ENCODE measurements around the gene FBXO31.
"Not testable (repeated sequence)": the region's sequence is repeated elsewhere in the genome, so short reads cannot be mapped to it uniquely, and the experiment has no call there.

FBXO31 gene

GRCh38 chr16:87384875-87385167 lies 1.2 kb upstream of the FBXO31 start:
- H3K18ac ChIP-seq (ENCODE audit: low read length); H4K8ac ChIP-seq (ENCODE audit: low read depth, low read length); H3K4me1 ChIP-seq (ENCODE audit: control insufficient read depth, low read depth, low read length); H3K36me3 ChIP-seq (ENCODE audit: control insufficient read depth, insufficient read depth, low read length); DNase-seq; H3K79me1 ChIP-seq (ENCODE audit: low read length); H4K5ac ChIP-seq (ENCODE audit: low read length); H2BK120ac ChIP-seq (ENCODE audit: low read depth, low read length); H3K4ac ChIP-seq (ENCODE audit: low read depth, low read length); H3K23ac ChIP-seq (ENCODE audit: low read length); H3K27ac ChIP-seq (ENCODE audit: low read depth, low read length); H2BK5ac ChIP-seq (ENCODE audit: low read length); H3K27me3 ChIP-seq (ENCODE audit: insufficient read depth, low read length, poor library complexity); H2AK5ac ChIP-seq (ENCODE audit: low read length); H2BK15ac ChIP-seq (replicated peaks; ENCODE audit: low read depth): not testable (repeated sequence)
- Histone ChIP-seq H3K9ac (ENCODE audit: low read length) (peak overlapping the region; percentile 81), H3K4me3 (ENCODE audit: low read length) (peak overlapping the region; percentile 68), H3K4me2 (ENCODE audit: low read length) (peak overlapping the region; percentile 61), H3K56ac (ENCODE audit: low read length) (peak overlapping the region; percentile 92), H3K79me2 (ENCODE audit: control insufficient read depth, insufficient read depth, low read length) (peaks cover 11% of the 10 kb centered on the region)
- WGBS (ENCODE audit: extremely low coverage, insufficient coverage, low lambda C conversion rate), result no CpG with 5 or more reads among the region's 12 CpGs

GRCh38 chr16:87384162-87384874 lies 742 bp upstream of the FBXO31 start:
- H3K4ac ChIP-seq (ENCODE audit: low read depth, low read length), result peak overlapping the region; percentile 4
- no peak overlapping the region for H2BK120ac ChIP-seq (ENCODE audit: low read depth, low read length)
- H3K9ac ChIP-seq (ENCODE audit: low read length), result peak overlapping the region; percentile 81
- peak overlapping the region; percentile 92 for H3K56ac ChIP-seq (ENCODE audit: low read length)
- H3K79me1 ChIP-seq (ENCODE audit: low read length), result peaks cover 7% of the 10 kb centered on the region
- no peak overlapping the region for H2AK5ac ChIP-seq (ENCODE audit: low read length)
- H4K8ac ChIP-seq (ENCODE audit: low read depth, low read length), result no peak overlapping the region
- no peak for DNase-seq
- H3K36me3 ChIP-seq (ENCODE audit: control insufficient read depth, insufficient read depth, low read length), result no peaks in the 10 kb centered on the region
- no peak overlapping the region for H3K23ac ChIP-seq (ENCODE audit: low read length)
- peaks cover 11% of the 10 kb centered on the region for H3K79me2 ChIP-seq (ENCODE audit: control insufficient read depth, insufficient read depth, low read length)
- peak overlapping the region; percentile 58 for H3K27ac ChIP-seq (ENCODE audit: low read depth, low read length)
- H4K5ac ChIP-seq (ENCODE audit: low read length), result no peak overlapping the region
- H3K27me3 ChIP-seq (ENCODE audit: insufficient read depth, low read length, poor library complexity), result no peaks in the 10 kb centered on the region
- no peaks in the 10 kb centered on the region for H3K4me1 ChIP-seq (ENCODE audit: control insufficient read depth, low read depth, low read length)
- no peak overlapping the region for H2BK15ac ChIP-seq (replicated peaks; ENCODE audit: low read depth)
- no CpG with 5 or more reads among the region's 64 CpGs for WGBS (ENCODE audit: extremely low coverage, insufficient coverage, low lambda C conversion rate)
- H3K4me2 ChIP-seq (ENCODE audit: low read length), result peak overlapping the region; percentile 61
- H3K18ac ChIP-seq (ENCODE audit: low read length), result no peak overlapping the region
- no peak overlapping the region for H2BK5ac ChIP-seq (ENCODE audit: low read length)
- H3K4me3 ChIP-seq (ENCODE audit: low read length), result peak overlapping the region; percentile 68

- no peak for DNase-seq
- no peak overlapping the region for H3K23ac ChIP-seq (ENCODE audit: low read length)
- H3K27ac ChIP-seq (ENCODE audit: low read depth, low read length), result no peak overlapping the region
- no peak overlapping the region for H3K18ac ChIP-seq (ENCODE audit: low read length)
- peak overlapping the region; percentile 59 for H3K9ac ChIP-seq (ENCODE audit: low read length)
- H3K4me1 ChIP-seq (ENCODE audit: control insufficient read depth, low read depth, low read length), result no peaks in the 10 kb centered on the region
- no peak overlapping the region for H3K4me3 ChIP-seq (ENCODE audit: low read length)
- H2BK15ac ChIP-seq (replicated peaks; ENCODE audit: low read depth), result no peak overlapping the region
- no peak overlapping the region for H4K8ac ChIP-seq (ENCODE audit: low read depth, low read length)
- H2BK5ac ChIP-seq (ENCODE audit: low read length), result no peak overlapping the region
- WGBS (ENCODE audit: extremely low coverage, insufficient coverage, low lambda C conversion rate), result no CpG with 5 or more reads among the region's 17 CpGs
- H2AK5ac ChIP-seq (ENCODE audit: low read length), result no peak overlapping the region
- no peak overlapping the region for H3K4ac ChIP-seq (ENCODE audit: low read depth, low read length)
- H3K4me2 ChIP-seq (ENCODE audit: low read length), result no peak overlapping the region
- no peaks in the 10 kb centered on the region for H3K36me3 ChIP-seq (ENCODE audit: control insufficient read depth, insufficient read depth, low read length)
- no peak overlapping the region for H2BK120ac ChIP-seq (ENCODE audit: low read depth, low read length)
- peak overlapping the region; percentile 70 for H3K56ac ChIP-seq (ENCODE audit: low read length)
- no peaks in the 10 kb centered on the region for H3K27me3 ChIP-seq (ENCODE audit: insufficient read depth, low read length, poor library complexity)
- no peak overlapping the region for H4K5ac ChIP-seq (ENCODE audit: low read length)
- peaks cover 11% of the 10 kb centered on the region for H3K79me1 ChIP-seq (ENCODE audit: low read length)
- H3K79me2 ChIP-seq (ENCODE audit: control insufficient read depth, insufficient read depth, low read length), result peaks cover 14% of the 10 kb centered on the region
These were observed 1.4 kb downstream of the FBXO31 start for GRCh38 chr16:87382023-87382785.

GRCh38 chr16:87380881-87381280 lies 2.7 kb downstream of the FBXO31 start:
- Histone ChIP-seq H3K4me2 (ENCODE audit: low read length) (no peak overlapping the region), H4K5ac (ENCODE audit: low read length) (no peak overlapping the region), H3K4me3 (ENCODE audit: low read length) (no peak overlapping the region), H2BK120ac (ENCODE audit: low read depth, low read length) (no peak overlapping the region), H2BK15ac (replicated peaks; ENCODE audit: low read depth) (no peak overlapping the region), H3K79me1 (ENCODE audit: low read length) (peaks cover 14% of the 10 kb centered on the region), H2BK5ac (ENCODE audit: low read length) (no peak overlapping the region), H3K27me3 (ENCODE audit: insufficient read depth, low read length, poor library complexity) (no peaks in the 10 kb centered on the region), H2AK5ac (ENCODE audit: low read length) (no peak overlapping the region), H3K79me2 (ENCODE audit: control insufficient read depth, insufficient read depth, low read length) (peaks cover 15% of the 10 kb centered on the region), H3K36me3 (ENCODE audit: control insufficient read depth, insufficient read depth, low read length) (no peaks in the 10 kb centered on the region), H3K4me1 (ENCODE audit: control insufficient read depth, low read depth, low read length) (no peaks in the 10 kb centered on the region), H3K23ac (ENCODE audit: low read length) (no peak overlapping the region), H3K4ac (ENCODE audit: low read depth, low read length) (no peak overlapping the region), H3K27ac (ENCODE audit: low read depth, low read length) (no peak overlapping the region), H3K56ac (ENCODE audit: low read length) (no peak overlapping the region), H4K8ac (ENCODE audit: low read depth, low read length) (no peak overlapping the region), H3K9ac (ENCODE audit: low read length) (no peak overlapping the region), H3K18ac (ENCODE audit: low read length) (no peak overlapping the region)
- no CpG with 5 or more reads among the region's 4 CpGs for WGBS (ENCODE audit: extremely low coverage, insufficient coverage, low lambda C conversion rate)
- peak; percentile 30 for DNase-seq

- H3K79me1 ChIP-seq (ENCODE audit: low read length), result peaks cover 14% of the 10 kb centered on the region
- WGBS (ENCODE audit: extremely low coverage, insufficient coverage, low lambda C conversion rate), result no CpG with 5 or more reads among the region's 10 CpGs
These were observed 3.2 kb downstream of the FBXO31 start for GRCh38 chr16:87380403-87380802.

More at GRCh38 chr16:87380403-87380802, 3.2 kb downstream of the FBXO31 start:
- H2BK120ac ChIP-seq (ENCODE audit: low read depth, low read length), result no peak overlapping the region
- H3K56ac ChIP-seq (ENCODE audit: low read length), result no peak overlapping the region
- H3K27ac ChIP-seq (ENCODE audit: low read depth, low read length), result no peak overlapping the region
- no peak overlapping the region for H2BK15ac ChIP-seq (replicated peaks; ENCODE audit: low read depth)
- H4K5ac ChIP-seq (ENCODE audit: low read length), result no peak overlapping the region
- no peak overlapping the region for H3K23ac ChIP-seq (ENCODE audit: low read length)
- no peak overlapping the region for H3K9ac ChIP-seq (ENCODE audit: low read length)
- H3K36me3 ChIP-seq (ENCODE audit: control insufficient read depth, insufficient read depth, low read length), result no peaks in the 10 kb centered on the region
- H3K4me3 ChIP-seq (ENCODE audit: low read length), result no peak overlapping the region
- DNase-seq, result no peak
- no peak overlapping the region for H3K4ac ChIP-seq (ENCODE audit: low read depth, low read length)
- H2BK5ac ChIP-seq (ENCODE audit: low read length), result no peak overlapping the region
- no peak overlapping the region for H2AK5ac ChIP-seq (ENCODE audit: low read length)
- peaks cover 15% of the 10 kb centered on the region for H3K79me2 ChIP-seq (ENCODE audit: control insufficient read depth, insufficient read depth, low read length)
- no peaks in the 10 kb centered on the region for H3K4me1 ChIP-seq (ENCODE audit: control insufficient read depth, low read depth, low read length)
- H4K8ac ChIP-seq (ENCODE audit: low read depth, low read length), result no peak overlapping the region
- no peak overlapping the region for H3K4me2 ChIP-seq (ENCODE audit: low read length)
- no peak overlapping the region for H3K18ac ChIP-seq (ENCODE audit: low read length)
- H3K27me3 ChIP-seq (ENCODE audit: insufficient read depth, low read length, poor library complexity), result no peaks in the 10 kb centered on the region
